G401.6 (cell line): Measurements from ENCODE around the gene SDK2.

ENCODE experiments used
- FAIRE-seq: peaks from 2 replicates; lab custom pipeline; 2012; peaks lifted over from hg19 to GRCh38; lab: Jason Lieb, UNC

The SDK2 gene

GRCh38 chr17:73415782-73416181 lies 228.5 kb downstream of the SDK2 start:
- FAIRE-seq: no peak

- no peak for FAIRE-seq
Measured at GRCh38 chr17:73414171-73414955, 229.9 kb downstream of the SDK2 start.

GRCh38 chr17:73412914-73413313 lies 231.3 kb downstream of the SDK2 start:
- FAIRE-seq: no peak

- FAIRE-seq: no peak
Measured at GRCh38 chr17:73411313-73411747, 232.9 kb downstream of the SDK2 start.

- no peak for FAIRE-seq
Measured at GRCh38 chr17:73410586-73411312, 233.5 kb downstream of the SDK2 start.

GRCh38 chr17:73404246-73404645 lies 240.0 kb downstream of the SDK2 start:
- no peak for FAIRE-seq

- no peak for FAIRE-seq
Measured at GRCh38 chr17:73402466-73402865, 241.8 kb downstream of the SDK2 start.

- no peak for FAIRE-seq
Measured at GRCh38 chr17:73401911-73402310, 242.3 kb downstream of the SDK2 start.

GRCh38 chr17:73400915-73401545 lies 243.2 kb downstream of the SDK2 start:
- FAIRE-seq: no peak

GRCh38 chr17:73399056-73399455 lies 245.2 kb downstream of the SDK2 start:
- no peak for FAIRE-seq

GRCh38 chr17:73397856-73398540 lies 246.2 kb downstream of the SDK2 start:
- no peak for FAIRE-seq

GRCh38 chr17:73397278-73397826 lies 246.9 kb downstream of the SDK2 start:
- FAIRE-seq: no peak

- FAIRE-seq: no peak
Measured at GRCh38 chr17:73396431-73397277, 247.6 kb downstream of the SDK2 start.

- no peak for FAIRE-seq
Measured at GRCh38 chr17:73394512-73395450, 249.5 kb downstream of the SDK2 start.

GRCh38 chr17:73393962-73394361 lies 250.3 kb downstream of the SDK2 start:
- FAIRE-seq: no peak

- FAIRE-seq: no peak
Measured at GRCh38 chr17:73393381-73393780, 250.9 kb downstream of the SDK2 start.

- FAIRE-seq: no peak
Measured at GRCh38 chr17:73391331-73392265, 252.6 kb downstream of the SDK2 start.

- FAIRE-seq: no peak
Measured at GRCh38 chr17:73390851-73391250, 253.4 kb downstream of the SDK2 start.

GRCh38 chr17:73390221-73390620 lies 254.0 kb downstream of the SDK2 start:
- FAIRE-seq: no peak
